Bronchial epithelial cell (primary cell): Measurements from ENCODE around the gene RAX2. TPM values are rescaled to one million over a fixed set of nuclear protein-coding genes. Genes with fewer than 3 reads are reported as not detected.

Source experiments
- DNase-seq: peaks from one replicate; pipeline ENCODE4 v3.0.0-alpha.2; 2010; ENCODE audit warnings: low read depth
- FAIRE-seq: peaks from 2 replicates; lab custom pipeline; 2011; peaks lifted over from hg19 to GRCh38; lab: Jason Lieb, UNC
- H3K27me3 ChIP-seq: 2 replicates; pipeline ENCODE4 v1.5.1; 2011; ENCODE audit warnings: low read length; ENCODE audit not compliant: control insufficient read depth, insufficient read depth
- H3K36me3 ChIP-seq: 2 replicates; pipeline ENCODE4 v1.5.1; 2011; ENCODE audit warnings: low read length; ENCODE audit not compliant: control insufficient read depth, insufficient read depth
- H3K4me3 ChIP-seq: 2 replicates; pipeline ENCODE4 v1.5.1; 2011; ENCODE audit warnings: mild to moderate bottlenecking, low read depth, low read length, control low read depth
- total RNA-seq: library from RNA; depleted of rRNA; stranded (reverse); fragments of >200 nt; gene quantifications from 2 replicates; pipeline ENCODE4 v1.2.1, GENCODE V29; 2014
- TF ChIP-seq, protein P1 (sequence below): IDR thresholded peaks from 2 replicates; pipeline ENCODE4 v1.5.1; 2011; ENCODE audit warnings: mild to moderate bottlenecking, moderate library complexity, low read length, control low read depth, inconsistent platforms; ENCODE audit not compliant: insufficient read depth, severe bottlenecking

RAX2 gene
- total RNA-seq, 1 donor from 2014 or later = not detected

DNA sequence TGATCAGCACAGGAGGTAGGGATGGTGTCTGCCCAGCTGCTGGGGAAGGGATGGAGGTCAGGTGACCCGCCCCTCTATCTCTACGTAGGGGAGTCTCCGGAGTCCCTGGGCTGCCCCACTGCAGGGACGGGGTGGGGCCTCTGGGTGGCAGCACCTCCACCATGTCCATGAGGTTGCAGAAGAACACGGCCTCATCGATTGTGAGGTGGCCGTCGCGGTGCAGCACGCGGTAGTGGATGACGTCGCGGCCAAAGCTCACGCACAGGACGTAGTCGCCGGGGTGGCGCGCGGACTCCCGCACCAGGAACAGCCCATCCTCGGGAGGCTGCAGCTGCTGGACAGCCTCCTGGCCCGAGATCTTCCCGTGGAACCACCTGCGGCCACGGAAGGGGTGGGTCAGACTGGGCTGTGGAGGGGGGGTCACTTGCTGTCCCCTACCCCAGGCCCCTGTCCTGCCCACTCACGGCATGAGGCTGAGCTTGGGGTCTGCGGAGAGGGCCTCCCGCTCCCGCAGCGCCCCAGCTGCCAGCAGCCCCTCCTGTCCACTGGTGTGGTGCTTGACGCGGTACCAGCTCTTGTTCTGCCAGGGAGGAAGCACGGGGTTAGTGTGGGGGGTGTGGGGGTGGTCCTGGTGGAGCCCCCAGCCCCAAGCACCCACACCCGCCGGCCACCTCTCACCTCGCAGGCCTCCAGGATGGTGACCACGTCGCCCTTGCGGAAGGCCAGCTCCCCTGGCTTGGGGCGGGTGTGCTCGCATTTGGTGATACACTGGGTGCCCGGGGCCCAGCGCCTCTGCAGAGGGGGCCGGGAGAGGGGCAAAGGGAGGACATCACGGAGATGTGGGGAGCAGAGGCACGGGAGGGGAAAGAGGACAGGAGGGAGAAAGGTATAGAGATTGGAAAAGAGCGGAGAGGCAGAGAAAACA is 11.9 kb upstream of the RAX2 start:
- FAIRE-seq = no peak
- TF ChIP-seq, protein P1, sequence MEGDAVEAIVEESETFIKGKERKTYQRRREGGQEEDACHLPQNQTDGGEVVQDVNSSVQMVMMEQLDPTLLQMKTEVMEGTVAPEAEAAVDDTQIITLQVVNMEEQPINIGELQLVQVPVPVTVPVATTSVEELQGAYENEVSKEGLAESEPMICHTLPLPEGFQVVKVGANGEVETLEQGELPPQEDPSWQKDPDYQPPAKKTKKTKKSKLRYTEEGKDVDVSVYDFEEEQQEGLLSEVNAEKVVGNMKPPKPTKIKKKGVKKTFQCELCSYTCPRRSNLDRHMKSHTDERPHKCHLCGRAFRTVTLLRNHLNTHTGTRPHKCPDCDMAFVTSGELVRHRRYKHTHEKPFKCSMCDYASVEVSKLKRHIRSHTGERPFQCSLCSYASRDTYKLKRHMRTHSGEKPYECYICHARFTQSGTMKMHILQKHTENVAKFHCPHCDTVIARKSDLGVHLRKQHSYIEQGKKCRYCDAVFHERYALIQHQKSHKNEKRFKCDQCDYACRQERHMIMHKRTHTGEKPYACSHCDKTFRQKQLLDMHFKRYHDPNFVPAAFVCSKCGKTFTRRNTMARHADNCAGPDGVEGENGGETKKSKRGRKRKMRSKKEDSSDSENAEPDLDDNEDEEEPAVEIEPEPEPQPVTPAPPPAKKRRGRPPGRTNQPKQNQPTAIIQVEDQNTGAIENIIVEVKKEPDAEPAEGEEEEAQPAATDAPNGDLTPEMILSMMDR = no peak
- Histone ChIP-seq H3K36me3 (no peaks in the 10 kb centered on the region), H3K27me3 (peaks cover 2% of the 10 kb centered on the region), H3K4me3 (no peak overlapping the region)
- no peak for DNase-seq

DNA sequence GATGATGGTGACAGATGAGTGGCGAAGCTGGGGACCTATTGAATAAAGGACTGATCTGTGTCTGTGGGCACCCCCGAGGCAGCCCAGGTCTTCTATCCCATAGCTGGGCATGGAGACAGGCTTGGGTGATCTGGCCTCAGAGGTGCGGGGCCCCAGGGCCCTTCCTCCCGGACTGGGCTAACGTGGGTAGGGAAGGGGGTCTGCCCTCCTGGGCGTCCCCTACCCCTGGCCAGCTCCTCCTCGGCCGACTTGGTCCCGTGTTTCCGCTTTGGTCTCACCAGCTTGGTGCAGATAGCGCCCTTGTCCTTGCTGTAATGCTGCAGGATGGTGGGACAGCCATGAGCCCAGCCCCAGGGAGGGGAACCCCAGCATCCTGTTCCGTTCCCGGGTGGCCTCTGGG is 10.9 kb upstream of the RAX2 start:
- Histone ChIP-seq H3K4me3 (no peak overlapping the region), H3K36me3 (no peaks in the 10 kb centered on the region), H3K27me3 (peaks cover 2% of the 10 kb centered on the region)
- DNase-seq (no peak), FAIRE-seq (no peak)
- TF ChIP-seq, protein P1 = no peak

DNA sequence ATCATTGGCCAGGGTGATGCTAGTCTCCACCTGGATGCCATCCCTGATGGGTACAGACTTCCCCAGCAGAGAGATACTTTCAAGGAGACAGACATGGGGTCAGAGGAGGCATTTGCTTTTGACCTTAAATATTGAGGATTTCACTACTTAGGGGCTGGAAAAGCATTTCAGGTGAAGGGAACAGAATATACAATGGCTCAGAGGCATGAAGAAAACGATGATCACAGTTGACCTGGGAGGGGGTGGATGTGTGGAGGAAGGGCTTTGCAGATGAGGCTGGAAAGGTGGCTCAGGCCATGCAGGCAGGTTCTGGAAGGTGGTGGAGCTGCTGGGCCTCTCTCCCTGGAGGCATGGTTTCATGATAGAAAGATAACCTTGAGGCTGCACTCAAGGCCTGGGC is 10.3 kb upstream of the RAX2 start:
- no peak for FAIRE-seq
- Histone ChIP-seq H3K36me3 (no peaks in the 10 kb centered on the region), H3K27me3 (peaks cover 2% of the 10 kb centered on the region), H3K4me3 (no peak overlapping the region)
- no peak for DNase-seq
- TF ChIP-seq, protein P1 = no peak

DNA sequence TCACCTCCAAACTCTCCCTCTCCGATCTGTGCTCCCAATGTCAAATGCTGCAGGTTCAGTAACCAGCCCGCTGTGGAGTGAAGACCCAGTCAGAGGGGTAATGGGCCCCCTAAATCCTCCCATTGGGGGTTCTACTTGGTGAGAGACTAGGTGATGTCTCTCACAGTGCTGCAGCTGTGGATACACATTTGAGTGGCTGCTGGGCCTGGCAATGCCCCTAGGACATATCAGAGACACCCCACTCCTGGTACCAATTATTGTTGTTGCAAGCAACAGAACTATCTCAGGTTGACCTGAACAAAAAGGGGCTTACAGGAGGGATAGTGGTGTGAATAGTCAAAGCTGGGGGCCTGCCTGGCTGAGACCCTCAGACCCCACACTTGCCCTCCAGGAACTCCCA is 9.6 kb upstream of the RAX2 start:
- H3K27me3 ChIP-seq = peaks cover 2% of the 10 kb centered on the region
- no peaks in the 10 kb centered on the region for H3K36me3 ChIP-seq
- TF ChIP-seq, protein P1 = no peak
- DNase-seq (no peak), FAIRE-seq (peak; percentile 50)
- H3K4me3 ChIP-seq = no peak overlapping the region

DNA sequence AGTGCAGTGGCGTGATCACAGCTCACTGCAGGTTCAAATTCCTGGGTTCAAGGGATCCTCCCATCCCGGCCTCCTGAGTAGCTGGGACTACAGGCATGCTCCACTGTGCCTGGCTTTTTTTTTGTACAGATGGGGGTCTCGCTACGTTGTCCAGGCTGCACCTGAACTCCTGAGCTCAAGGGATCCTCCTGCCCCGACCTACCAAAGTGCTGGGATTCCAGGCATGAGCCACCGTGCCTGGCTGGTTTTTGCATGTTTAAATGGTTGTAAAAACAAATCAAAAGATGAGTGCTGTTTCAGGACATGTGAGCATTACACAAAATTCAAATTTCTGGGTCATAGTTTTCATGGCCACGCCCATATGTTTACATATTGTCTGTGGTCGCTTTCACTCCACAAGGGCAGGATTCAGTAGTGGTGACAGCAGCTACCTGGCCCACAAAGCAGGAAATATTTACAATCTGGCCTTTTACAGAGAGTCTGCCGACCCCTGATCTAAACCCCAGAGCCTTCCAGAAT is 8.8 kb upstream of the RAX2 start:
- H3K36me3 ChIP-seq = no peaks in the 10 kb centered on the region
- TF ChIP-seq, protein P1 = no peak
- FAIRE-seq (no peak), DNase-seq (no peak)
- no peak overlapping the region for H3K4me3 ChIP-seq
- H3K27me3 ChIP-seq = peaks cover 2% of the 10 kb centered on the region
